NCI-H1105 (cell line): ENCODE data around the gene PREB.

Experiments
- DNase-seq: peaks from one replicate; lab custom pipeline; 2025; lab: John Stamatoyannopoulos, UW

Gene PREB

GRCh38 chr2:27095745-27096651 is 38.4 kb downstream of the PREB start:
- peak; percentile 14 for DNase-seq

GRCh38 chr2:27095427-27095744 is 39.0 kb downstream of the PREB start:
- DNase-seq = no peak

GRCh38 chr2:27094353-27094984 is 40.0 kb downstream of the PREB start:
- DNase-seq = no peak

GRCh38 chr2:27093430-27094352 is 40.7 kb downstream of the PREB start:
- DNase-seq = no peak

GRCh38 chr2:27092696-27093429 is 41.6 kb downstream of the PREB start:
- no peak for DNase-seq

GRCh38 chr2:27091746-27092695 is 42.4 kb downstream of the PREB start:
- DNase-seq = no peak

GRCh38 chr2:27089111-27089954 is 45.1 kb downstream of the PREB start:
- DNase-seq = no peak

GRCh38 chr2:27088634-27089033 is 45.8 kb downstream of the PREB start:
- DNase-seq = no peak

- DNase-seq = no peak
Measured at GRCh38 chr2:27087823-27088410, 46.5 kb downstream of the PREB start.

- DNase-seq = peak; percentile 72
Measured at GRCh38 chr2:27086724-27087593, 47.5 kb downstream of the PREB start, which contains the start of gene KHK. TSS of gene KHK (plus strand) at chr2:27086772. CDS start at chr2:27087260, 488 bp downstream.

- peak; percentile 74 for DNase-seq
Measured at GRCh38 chr2:27086090-27086723, 48.2 kb downstream of the PREB start.

GRCh38 chr2:27085673-27086089 is 48.8 kb downstream of the PREB start:
- DNase-seq = peak; percentile 11

- no peak for DNase-seq
Measured at GRCh38 chr2:27085062-27085672, 49.3 kb downstream of the PREB start.

- DNase-seq = no peak
Measured at GRCh38 chr2:27084297-27085061, 50.0 kb downstream of the PREB start.

GRCh38 chr2:27083410-27084296 is 50.8 kb downstream of the PREB start:
- DNase-seq = no peak
